ENCODE measurements around the gene MTCP1.

DNA sequence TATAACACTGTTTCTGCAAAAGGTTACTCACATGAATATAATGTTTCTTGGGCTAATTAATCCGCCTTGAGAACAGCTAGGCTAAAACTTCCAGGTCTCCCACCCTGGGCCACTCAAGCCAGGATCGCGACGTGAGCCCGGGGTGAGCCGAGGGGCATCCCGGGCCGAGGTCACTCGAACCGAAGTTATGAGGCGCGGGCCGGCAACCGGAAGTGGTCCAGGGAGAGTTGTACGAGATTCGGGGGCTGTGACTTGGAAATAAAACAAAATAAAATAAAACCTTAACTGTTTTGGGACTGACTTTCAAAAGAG lies 317 bp downstream of the MTCP1 start:
- TF ChIP-seq POLR2A (IDR thresholded peaks at IDR 0.05) (no peak), POLR2AphosphoS5 (IDR thresholded peaks at IDR 0.05) (no peak), EP300 (IDR thresholded peaks at IDR 0.05; ENCODE audit: low read depth) (no peak)
- TF ChIP-seq, protein P1, sequence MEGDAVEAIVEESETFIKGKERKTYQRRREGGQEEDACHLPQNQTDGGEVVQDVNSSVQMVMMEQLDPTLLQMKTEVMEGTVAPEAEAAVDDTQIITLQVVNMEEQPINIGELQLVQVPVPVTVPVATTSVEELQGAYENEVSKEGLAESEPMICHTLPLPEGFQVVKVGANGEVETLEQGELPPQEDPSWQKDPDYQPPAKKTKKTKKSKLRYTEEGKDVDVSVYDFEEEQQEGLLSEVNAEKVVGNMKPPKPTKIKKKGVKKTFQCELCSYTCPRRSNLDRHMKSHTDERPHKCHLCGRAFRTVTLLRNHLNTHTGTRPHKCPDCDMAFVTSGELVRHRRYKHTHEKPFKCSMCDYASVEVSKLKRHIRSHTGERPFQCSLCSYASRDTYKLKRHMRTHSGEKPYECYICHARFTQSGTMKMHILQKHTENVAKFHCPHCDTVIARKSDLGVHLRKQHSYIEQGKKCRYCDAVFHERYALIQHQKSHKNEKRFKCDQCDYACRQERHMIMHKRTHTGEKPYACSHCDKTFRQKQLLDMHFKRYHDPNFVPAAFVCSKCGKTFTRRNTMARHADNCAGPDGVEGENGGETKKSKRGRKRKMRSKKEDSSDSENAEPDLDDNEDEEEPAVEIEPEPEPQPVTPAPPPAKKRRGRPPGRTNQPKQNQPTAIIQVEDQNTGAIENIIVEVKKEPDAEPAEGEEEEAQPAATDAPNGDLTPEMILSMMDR (IDR thresholded peaks at IDR 0.05) = no peak
